ENCODE results near the gene TSHZ1.

TSHZ1 gene

DNA sequence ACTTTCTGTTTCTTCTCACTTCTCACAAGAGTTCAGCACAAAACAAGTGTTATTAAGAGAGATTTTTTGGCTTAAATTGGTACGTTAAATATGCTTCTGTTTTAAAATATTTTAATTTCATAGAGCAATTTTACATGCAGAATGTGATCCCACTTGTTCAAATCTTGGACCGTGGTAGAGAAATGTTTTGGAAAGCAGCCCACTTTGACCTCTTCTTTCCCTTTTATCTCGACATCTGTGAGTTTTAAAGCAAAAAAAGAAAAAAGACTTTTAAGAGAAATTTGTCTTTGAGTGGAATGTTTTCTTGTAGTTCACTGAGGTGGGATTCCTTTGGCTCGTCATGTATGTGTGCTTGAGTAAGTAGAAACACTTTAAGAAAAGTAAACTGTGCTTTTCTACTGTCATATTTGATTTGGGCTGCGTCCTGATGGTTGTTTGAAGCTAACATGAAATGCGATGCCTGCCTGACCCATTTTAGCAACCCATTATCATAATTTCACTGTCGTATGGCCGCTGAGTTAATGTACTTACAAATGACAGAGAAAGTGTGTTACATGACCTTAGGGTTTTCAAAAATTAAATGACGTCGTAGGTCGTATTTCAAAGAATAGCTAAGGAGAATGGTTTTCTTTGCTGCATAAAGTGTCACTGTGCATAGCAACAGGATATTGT lies 54.5 kb downstream of the TSHZ1 start:
- in situ Hi-C loops (cut with MboI; ENCODE audit: low sequenced_read_pairs, unreplicated experiment) = no loop called here
- DNase-seq (ENCODE audit: low spot score) = no peak
- TF ChIP-seq, protein P1, sequence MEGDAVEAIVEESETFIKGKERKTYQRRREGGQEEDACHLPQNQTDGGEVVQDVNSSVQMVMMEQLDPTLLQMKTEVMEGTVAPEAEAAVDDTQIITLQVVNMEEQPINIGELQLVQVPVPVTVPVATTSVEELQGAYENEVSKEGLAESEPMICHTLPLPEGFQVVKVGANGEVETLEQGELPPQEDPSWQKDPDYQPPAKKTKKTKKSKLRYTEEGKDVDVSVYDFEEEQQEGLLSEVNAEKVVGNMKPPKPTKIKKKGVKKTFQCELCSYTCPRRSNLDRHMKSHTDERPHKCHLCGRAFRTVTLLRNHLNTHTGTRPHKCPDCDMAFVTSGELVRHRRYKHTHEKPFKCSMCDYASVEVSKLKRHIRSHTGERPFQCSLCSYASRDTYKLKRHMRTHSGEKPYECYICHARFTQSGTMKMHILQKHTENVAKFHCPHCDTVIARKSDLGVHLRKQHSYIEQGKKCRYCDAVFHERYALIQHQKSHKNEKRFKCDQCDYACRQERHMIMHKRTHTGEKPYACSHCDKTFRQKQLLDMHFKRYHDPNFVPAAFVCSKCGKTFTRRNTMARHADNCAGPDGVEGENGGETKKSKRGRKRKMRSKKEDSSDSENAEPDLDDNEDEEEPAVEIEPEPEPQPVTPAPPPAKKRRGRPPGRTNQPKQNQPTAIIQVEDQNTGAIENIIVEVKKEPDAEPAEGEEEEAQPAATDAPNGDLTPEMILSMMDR (IDR thresholded peaks at IDR 0.05; ENCODE audit: borderline replicate concordance, control extremely low read depth, extremely low read depth, insufficient read depth, missing control alignments) = no peak

DNA sequence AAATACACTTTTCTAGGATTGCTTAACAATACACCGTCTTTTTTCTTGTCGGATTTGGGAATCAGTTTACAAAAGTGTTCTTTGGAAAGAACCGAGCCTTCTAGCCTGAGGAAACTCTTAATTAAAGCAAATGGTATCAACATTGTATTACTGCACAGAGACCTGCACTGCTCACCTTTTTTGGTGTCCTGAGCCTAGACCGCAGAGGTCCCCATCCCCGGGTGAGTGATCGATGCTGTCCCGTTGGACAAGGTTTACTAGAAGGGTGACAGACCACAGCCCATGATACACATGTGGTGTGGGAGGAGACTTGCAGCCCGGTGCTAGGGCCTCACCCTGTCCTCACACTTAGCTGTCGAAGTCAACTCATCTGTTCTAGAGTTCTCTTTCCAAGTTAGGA lies 55.3 kb downstream of the TSHZ1 start:
- in situ Hi-C loops (cut with MboI; ENCODE audit: low sequenced_read_pairs, unreplicated experiment) = no loop called here
- no peak for DNase-seq (ENCODE audit: low spot score)
- TF ChIP-seq, protein P1 (IDR thresholded peaks at IDR 0.05; ENCODE audit: borderline replicate concordance, control extremely low read depth, extremely low read depth, insufficient read depth, missing control alignments) = no peak

DNA sequence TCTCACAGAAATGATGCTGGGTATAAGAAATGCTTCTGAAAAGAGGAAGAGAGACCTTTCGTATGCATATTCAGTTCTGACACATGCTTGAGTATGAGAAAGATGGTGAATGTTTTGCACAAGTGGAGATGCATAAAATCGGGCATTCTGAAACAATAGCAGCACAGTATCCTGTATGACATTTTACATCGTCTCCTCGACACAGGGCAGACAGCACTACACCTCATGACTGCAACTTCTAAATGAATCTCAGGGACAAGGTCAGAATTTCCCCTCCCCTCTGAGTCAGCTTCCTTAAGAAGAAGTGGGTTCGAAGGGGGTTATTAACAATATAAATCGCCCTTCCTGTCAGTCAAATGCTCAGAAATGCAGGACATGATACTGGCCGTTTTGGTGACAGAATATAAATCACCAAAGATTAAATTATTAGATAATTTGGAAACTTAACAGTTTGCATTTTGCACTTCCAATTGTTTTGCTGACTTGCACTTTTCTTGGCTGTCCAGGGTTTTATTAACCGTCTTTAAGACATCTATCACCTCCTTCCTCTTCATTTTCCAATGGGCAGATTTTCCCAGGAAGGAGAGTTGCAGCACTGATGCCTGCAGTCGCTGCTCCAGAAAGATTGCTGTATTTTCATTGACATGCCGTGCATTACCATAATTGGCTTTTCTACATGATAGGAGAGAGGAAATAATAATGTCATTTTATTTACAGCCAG lies 57.2 kb downstream of the TSHZ1 start:
- TF ChIP-seq, protein P1 (IDR thresholded peaks at IDR 0.05; ENCODE audit: borderline replicate concordance, control extremely low read depth, extremely low read depth, insufficient read depth, missing control alignments) = no peak
- in situ Hi-C loops (cut with MboI; ENCODE audit: low sequenced_read_pairs, unreplicated experiment) = no loop called here
- peak; percentile 28 for DNase-seq (ENCODE audit: low spot score)

DNA sequence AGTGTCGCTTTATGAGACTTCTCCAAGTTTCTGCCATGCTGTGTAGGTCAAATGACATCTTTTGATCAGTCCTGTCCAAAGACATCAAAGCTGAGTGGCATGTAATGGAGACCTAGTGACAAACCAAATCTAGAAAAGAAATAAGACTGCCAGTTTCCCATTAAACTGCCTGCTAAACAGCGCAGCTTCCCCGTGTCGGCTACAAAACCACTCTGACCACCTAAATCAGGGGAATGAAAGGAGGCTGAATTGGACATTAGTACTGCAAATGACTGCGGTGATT lies 57.7 kb downstream of the TSHZ1 start:
- TF ChIP-seq, protein P1 (IDR thresholded peaks at IDR 0.05; ENCODE audit: borderline replicate concordance, control extremely low read depth, extremely low read depth, insufficient read depth, missing control alignments) = no peak
- no peak for DNase-seq (ENCODE audit: low spot score)
- in situ Hi-C loops (cut with MboI; ENCODE audit: low sequenced_read_pairs, unreplicated experiment) = no loop called here

DNA sequence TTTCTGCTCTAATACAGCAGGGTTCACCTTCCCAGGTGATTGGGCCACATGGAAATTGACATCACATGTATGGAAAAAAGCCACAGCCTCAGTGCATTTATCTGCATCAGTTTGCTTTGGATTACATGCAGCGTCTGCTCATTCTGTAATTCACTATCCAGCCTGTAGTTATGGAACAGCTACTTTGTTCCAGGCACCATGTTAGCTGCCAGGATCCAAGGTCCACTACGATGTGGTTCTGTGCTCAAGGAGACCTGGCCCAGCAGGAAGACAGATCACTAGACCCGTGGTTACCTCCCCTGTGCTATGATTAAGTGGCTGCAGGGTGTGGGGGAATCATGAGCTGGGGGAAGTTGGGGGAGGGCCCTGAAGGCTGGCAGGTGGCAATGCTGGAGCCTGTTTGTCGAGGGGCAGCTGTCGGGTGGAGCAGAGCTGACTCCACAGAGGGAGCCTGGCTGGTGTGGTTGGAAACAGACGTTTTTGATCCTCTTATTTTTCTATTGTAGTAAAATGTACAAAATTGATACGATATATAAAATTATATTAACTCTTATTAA lies 58.6 kb downstream of the TSHZ1 start:
- TF ChIP-seq, protein P1 (IDR thresholded peaks at IDR 0.05; ENCODE audit: borderline replicate concordance, control extremely low read depth, extremely low read depth, insufficient read depth, missing control alignments) = no peak
- no peak for DNase-seq (ENCODE audit: low spot score)
- in situ Hi-C loops (cut with MboI; ENCODE audit: low sequenced_read_pairs, unreplicated experiment) = no loop called here

DNA sequence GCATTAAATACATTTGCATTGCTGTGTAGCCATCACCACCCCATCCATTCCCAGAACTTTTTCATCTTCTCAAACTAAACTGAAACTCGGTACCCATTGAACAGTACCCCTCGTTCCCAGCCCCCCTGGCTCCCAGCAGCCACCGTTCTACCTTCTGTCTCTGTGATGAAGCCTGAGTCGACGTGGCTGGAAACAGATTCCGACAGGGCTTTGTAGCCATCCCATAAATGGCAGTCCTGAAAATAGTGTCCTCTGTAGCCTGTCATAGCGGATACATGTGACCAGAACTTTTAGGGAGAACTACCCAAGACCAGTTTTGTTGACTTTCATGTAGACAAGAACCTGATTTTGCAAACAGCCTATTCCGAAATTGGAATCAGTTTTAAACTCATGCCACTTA lies 59.1 kb downstream of the TSHZ1 start:
- DNase-seq (ENCODE audit: low spot score) = no peak
- in situ Hi-C loops (cut with MboI; ENCODE audit: low sequenced_read_pairs, unreplicated experiment) = no loop called here

More for the DNA sequence above, 59.1 kb downstream of the TSHZ1 start:
- TF ChIP-seq, protein P1 (IDR thresholded peaks at IDR 0.05; ENCODE audit: borderline replicate concordance, control extremely low read depth, extremely low read depth, insufficient read depth, missing control alignments) = no peak

Measured in GM13976 (cell line).